ENCODE data around the gene CLDND1.

CLDND1 gene

GRCh38 chr3:98522544-98523281, at the start of gene CLDND1:
Gene CLDND1 (minus strand): TSS chr3:98522902. CDS start chr3:98521424, 1,478 bp downstream.
- peak within 1 kb of the TSS; percentile 79 for H3K4me3 ChIP-seq (ENCODE audit: low read length)
- DNase-seq (ENCODE audit: low read depth): peak; percentile 96

GRCh38 chr3:98568402-98568801, 45.7 kb upstream of the CLDND1 start:
- no peak overlapping the region for H3K4me3 ChIP-seq (ENCODE audit: low read length)
- DNase-seq (ENCODE audit: low read depth): no peak
- no peak for TF ChIP-seq CTCF (conservative IDR thresholded peaks at IDR 0.05; ENCODE audit: low read length)

More at GRCh38 chr3:98522544-98523281, at the start of gene CLDND1:
- no peak for TF ChIP-seq CTCF (conservative IDR thresholded peaks at IDR 0.05; ENCODE audit: low read length)

GRCh38 chr3:98567666-98568270, 45.1 kb upstream of the CLDND1 start:
- DNase-seq (ENCODE audit: low read depth): no peak
- no peak overlapping the region for H3K4me3 ChIP-seq (ENCODE audit: low read length)
- TF ChIP-seq CTCF (conservative IDR thresholded peaks at IDR 0.05; ENCODE audit: low read length): no peak

GRCh38 chr3:98565843-98566242, 43.1 kb upstream of the CLDND1 start:
- H3K4me3 ChIP-seq (ENCODE audit: low read length): no peak overlapping the region
- no peak for TF ChIP-seq CTCF (conservative IDR thresholded peaks at IDR 0.05; ENCODE audit: low read length)
- no peak for DNase-seq (ENCODE audit: low read depth)

GRCh38 chr3:98565237-98565643, 42.5 kb upstream of the CLDND1 start:
- no peak for TF ChIP-seq CTCF (conservative IDR thresholded peaks at IDR 0.05; ENCODE audit: low read length)
- H3K4me3 ChIP-seq (ENCODE audit: low read length): no peak overlapping the region
- DNase-seq (ENCODE audit: low read depth): no peak

- no peak overlapping the region for H3K4me3 ChIP-seq (ENCODE audit: low read length)
- no peak for TF ChIP-seq CTCF (conservative IDR thresholded peaks at IDR 0.05; ENCODE audit: low read length)
- no peak for DNase-seq (ENCODE audit: low read depth)
Measured at GRCh38 chr3:98564282-98565005, 41.7 kb upstream of the CLDND1 start.
